Activated naive CD4-positive, alpha-beta T cell treated with anti-CD3 and anti-CD28 coated beads, Interleukin-2, amount 50 U/mL, for 24 hours (primary cell): Measurements from ENCODE around the gene MCTP1.
A peak's percentile ranks its signal among the peaks of the same experiment; 100 is the strongest.

Experiments used
- H3K27ac Mint-ChIP-seq: one replicate; pipeline ENCODE4 v1.8.0; 2021; ENCODE audit warnings: mild to moderate bottlenecking, mixed read lengths
- H3K27me3 Mint-ChIP-seq: one replicate; pipeline ENCODE4 v1.8.0; 2021; ENCODE audit warnings: mixed read lengths
- H3K36me3 Mint-ChIP-seq: one replicate; pipeline ENCODE4 v1.8.0; 2021; ENCODE audit warnings: mixed read lengths
- H3K4me1 Mint-ChIP-seq: one replicate; pipeline ENCODE4 v1.8.0; 2021; ENCODE audit warnings: mixed read lengths
- H3K4me3 Mint-ChIP-seq: one replicate; pipeline ENCODE4 v1.8.0; 2021; ENCODE audit warnings: mild to moderate bottlenecking, mixed read lengths
- H3K9me3 Mint-ChIP-seq: one replicate; pipeline ENCODE4 v1.8.0; 2021; ENCODE audit warnings: mixed read lengths

Gene MCTP1

GRCh38 chr5:95086927-95087815 lies 197.7 kb downstream of the MCTP1 start:
- Mint-ChIP-seq H3K27me3 (no peaks in the 10 kb centered on the region), H3K4me3 (no peak overlapping the region), H3K9me3 (peaks cover 5% of the 10 kb centered on the region), H3K27ac (no peak overlapping the region), H3K4me1 (peaks cover 1% of the 10 kb centered on the region), H3K36me3 (no peaks in the 10 kb centered on the region)

- no peak overlapping the region for H3K27ac Mint-ChIP-seq
- no peaks in the 10 kb centered on the region for H3K9me3 Mint-ChIP-seq
- H3K4me1 Mint-ChIP-seq = peaks cover 13% of the 10 kb centered on the region
- H3K4me3 Mint-ChIP-seq = no peak overlapping the region
- H3K27me3 Mint-ChIP-seq = no peaks in the 10 kb centered on the region
- no peaks in the 10 kb centered on the region for H3K36me3 Mint-ChIP-seq
These were observed 200.1 kb downstream of the MCTP1 start for GRCh38 chr5:95084757-95085156.

- Mint-ChIP-seq H3K9me3 (no peaks in the 10 kb centered on the region), H3K27ac (no peak overlapping the region), H3K4me1 (peaks cover 13% of the 10 kb centered on the region), H3K27me3 (no peaks in the 10 kb centered on the region), H3K36me3 (no peaks in the 10 kb centered on the region), H3K4me3 (no peak overlapping the region)
These were observed 201.3 kb downstream of the MCTP1 start for GRCh38 chr5:95083606-95084005.

- H3K4me1 Mint-ChIP-seq = peaks cover 13% of the 10 kb centered on the region
- H3K27ac Mint-ChIP-seq = no peak overlapping the region
- peak overlapping the region; percentile 62 for H3K4me3 Mint-ChIP-seq
- H3K9me3 Mint-ChIP-seq = no peaks in the 10 kb centered on the region
- H3K36me3 Mint-ChIP-seq = no peaks in the 10 kb centered on the region
- H3K27me3 Mint-ChIP-seq = no peaks in the 10 kb centered on the region
These were observed 202.9 kb downstream of the MCTP1 start for GRCh38 chr5:95081982-95082381.

GRCh38 chr5:95081500-95081960 lies 203.4 kb downstream of the MCTP1 start:
- H3K36me3 Mint-ChIP-seq = no peaks in the 10 kb centered on the region
- H3K4me3 Mint-ChIP-seq = peak overlapping the region; percentile 62
- H3K4me1 Mint-ChIP-seq = peaks cover 13% of the 10 kb centered on the region
- H3K27ac Mint-ChIP-seq = no peak overlapping the region
- no peaks in the 10 kb centered on the region for H3K27me3 Mint-ChIP-seq
- no peaks in the 10 kb centered on the region for H3K9me3 Mint-ChIP-seq

- Mint-ChIP-seq H3K36me3 (no peaks in the 10 kb centered on the region), H3K4me3 (peak overlapping the region; percentile 27)
These were observed 204.5 kb downstream of the MCTP1 start for GRCh38 chr5:95080441-95080840.

GRCh38 chr5:95080030-95080429 lies 204.9 kb downstream of the MCTP1 start:
- no peak overlapping the region for H3K27ac Mint-ChIP-seq
- H3K27me3 Mint-ChIP-seq = no peaks in the 10 kb centered on the region
- H3K9me3 Mint-ChIP-seq = no peaks in the 10 kb centered on the region
- H3K36me3 Mint-ChIP-seq = no peaks in the 10 kb centered on the region
- H3K4me3 Mint-ChIP-seq = peak overlapping the region; percentile 27
- peaks cover 13% of the 10 kb centered on the region for H3K4me1 Mint-ChIP-seq

More at GRCh38 chr5:95080441-95080840, 204.5 kb downstream of the MCTP1 start:
- Mint-ChIP-seq H3K27me3 (no peaks in the 10 kb centered on the region), H3K9me3 (no peaks in the 10 kb centered on the region), H3K4me1 (peaks cover 13% of the 10 kb centered on the region), H3K27ac (no peak overlapping the region)

- Mint-ChIP-seq H3K4me1 (peaks cover 13% of the 10 kb centered on the region), H3K9me3 (peaks cover 5% of the 10 kb centered on the region), H3K27me3 (no peaks in the 10 kb centered on the region), H3K27ac (no peak overlapping the region), H3K36me3 (no peaks in the 10 kb centered on the region), H3K4me3 (no peak overlapping the region)
These were observed 206.0 kb downstream of the MCTP1 start for GRCh38 chr5:95078868-95079267.

GRCh38 chr5:95076395-95077185 lies 208.3 kb downstream of the MCTP1 start:
- Mint-ChIP-seq H3K27ac (no peak overlapping the region), H3K9me3 (peaks cover 5% of the 10 kb centered on the region), H3K36me3 (no peaks in the 10 kb centered on the region), H3K4me1 (peaks cover 6% of the 10 kb centered on the region), H3K27me3 (no peaks in the 10 kb centered on the region), H3K4me3 (no peak overlapping the region)

GRCh38 chr5:95075111-95075510 lies 209.8 kb downstream of the MCTP1 start:
- no peak overlapping the region for H3K4me3 Mint-ChIP-seq
- H3K27ac Mint-ChIP-seq = no peak overlapping the region
- no peaks in the 10 kb centered on the region for H3K4me1 Mint-ChIP-seq
- H3K36me3 Mint-ChIP-seq = no peaks in the 10 kb centered on the region
- H3K27me3 Mint-ChIP-seq = no peaks in the 10 kb centered on the region
- H3K9me3 Mint-ChIP-seq = peaks cover 5% of the 10 kb centered on the region

- Mint-ChIP-seq H3K4me3 (no peak overlapping the region), H3K27me3 (no peaks in the 10 kb centered on the region), H3K36me3 (no peaks in the 10 kb centered on the region), H3K9me3 (peaks cover 5% of the 10 kb centered on the region), H3K4me1 (no peaks in the 10 kb centered on the region), H3K27ac (no peak overlapping the region)
These were observed 212.6 kb downstream of the MCTP1 start for GRCh38 chr5:95072281-95072680.

GRCh38 chr5:95070866-95071265 lies 214.0 kb downstream of the MCTP1 start:
- Mint-ChIP-seq H3K4me3 (no peak overlapping the region), H3K36me3 (no peaks in the 10 kb centered on the region), H3K27ac (no peak overlapping the region), H3K27me3 (no peaks in the 10 kb centered on the region), H3K4me1 (no peaks in the 10 kb centered on the region), H3K9me3 (peaks cover 5% of the 10 kb centered on the region)

- peaks cover 5% of the 10 kb centered on the region for H3K9me3 Mint-ChIP-seq
- H3K4me3 Mint-ChIP-seq = no peak overlapping the region
- no peaks in the 10 kb centered on the region for H3K27me3 Mint-ChIP-seq
- no peaks in the 10 kb centered on the region for H3K36me3 Mint-ChIP-seq
- no peaks in the 10 kb centered on the region for H3K4me1 Mint-ChIP-seq
- no peak overlapping the region for H3K27ac Mint-ChIP-seq
These were observed 214.4 kb downstream of the MCTP1 start for GRCh38 chr5:95070453-95070852.

- Mint-ChIP-seq H3K27me3 (no peaks in the 10 kb centered on the region), H3K4me3 (no peak overlapping the region), H3K27ac (no peak overlapping the region), H3K9me3 (peaks cover 5% of the 10 kb centered on the region), H3K4me1 (no peaks in the 10 kb centered on the region), H3K36me3 (no peaks in the 10 kb centered on the region)
These were observed 214.9 kb downstream of the MCTP1 start for GRCh38 chr5:95069948-95070347.

- no peaks in the 10 kb centered on the region for H3K9me3 Mint-ChIP-seq
- no peaks in the 10 kb centered on the region for H3K4me1 Mint-ChIP-seq
- H3K4me3 Mint-ChIP-seq = no peak overlapping the region
- H3K27ac Mint-ChIP-seq = no peak overlapping the region
- H3K36me3 Mint-ChIP-seq = no peaks in the 10 kb centered on the region
- H3K27me3 Mint-ChIP-seq = no peaks in the 10 kb centered on the region
These were observed 215.9 kb downstream of the MCTP1 start for GRCh38 chr5:95069021-95069420.
